Vagina (tissue), 2 donors: ENCODE measurements around the gene CYP4F22. TPM values are rescaled to one million over a fixed set of nuclear protein-coding genes. Genes with fewer than 3 reads are reported as not detected.

Experiments
- DNase-seq, 2 donors: peaks; one replicate each; pipeline ENCODE4 v3.0.0-alpha.2; 2017; ENCODE audit errors: extremely low spot score in 2 of 2
- H3K27ac ChIP-seq: fragments of 200-600 bp; sonication (generic); one replicate; pipeline ENCODE4 v1.5.1; 2019
- H3K27me3 ChIP-seq: fragments of 200-600 bp; sonication (generic); one replicate; pipeline ENCODE4 v1.5.1; 2019
- H3K36me3 ChIP-seq, 2 donors: fragments of 200-600 bp; sonication (generic); one replicate each; pipeline ENCODE4 v1.5.1; 2017 to 2019
- H3K4me1 ChIP-seq: fragments of 200-600 bp; sonication (generic); one replicate; pipeline ENCODE4 v1.5.1; 2019
- H3K4me3 ChIP-seq, 2 donors: fragments of 200-600 bp; sonication (generic); 1 replicate in 1 of 2; 2 replicates in 1 of 2; pipeline ENCODE4 v1.5.1; 2016 to 2019
- H3K9me3 ChIP-seq: fragments of 200-600 bp; sonication (generic); one replicate; pipeline ENCODE4 v1.5.1; 2019
- POLR2A ChIP-seq, 2 donors: fragments of 450-650 bp; IDR thresholded peaks; one replicate each; pipeline ENCODE4 v1.6.1; 2017; ENCODE audit warnings: antibody characterized with exemption in 2 of 2, mild to moderate bottlenecking in 2 of 2, moderate library complexity in 2 of 2
- POLR2AphosphoS5 ChIP-seq, 2 donors: sonication (generic); formaldehyde crosslinking; IDR thresholded peaks; one replicate each; pipeline ENCODE4 v1.9.0; 2017; ENCODE audit warnings: antibody characterized with exemption in 2 of 2, mild to moderate bottlenecking in 2 of 2, low read depth in 1 of 2; ENCODE audit not compliant: insufficient read depth in 1 of 2
- intact Hi-C: fragments of 100-400 bp; cut with DNase I; formaldehyde crosslinking; loops from one replicate; pipeline ENCODE4 v1.15.1; 2023
- total RNA-seq: library from RNA; depleted of rRNA; stranded (reverse); fragments of >200 nt; gene quantifications from one replicate; pipeline ENCODE4 v1.2.3, GENCODE V29; 2016
- TF ChIP-seq, protein P1 (sequence below), 3 experiments: fragments of 450-650 bp in 2 of 3; fragments of 200-600 bp in 1 of 3; sonication (generic) in 1 of 3; IDR thresholded peaks; one replicate each; pipeline ENCODE4 v1.5.1; 2017 to 2019; ENCODE audit warnings: antibody characterized with exemption in 3 of 3, mild to moderate bottlenecking in 2 of 3, moderate library complexity in 2 of 3

CYP4F22 gene
- total RNA-seq, 1 donor from 2014 or later = 12.3 TPM

GRCh38 chr19:15540435-15540834, 32.1 kb downstream of the CYP4F22 start:
- intact Hi-C loops = no loop called here
- Histone ChIP-seq H3K4me3 (no peak overlapping the region), H3K4me1 (no peaks in the 10 kb centered on the region), H3K27ac (no peak overlapping the region), H3K36me3 (no peaks in the 10 kb centered on the region), H3K9me3 (no peaks in the 10 kb centered on the region), H3K27me3 (no peaks in the 10 kb centered on the region)
- DNase-seq = no peak
- TF ChIP-seq POLR2A (IDR thresholded peaks at IDR 0.05) (no peak), POLR2AphosphoS5 (IDR thresholded peaks at IDR 0.05; ENCODE audit: insufficient read depth in 1 of 2, low read depth in 1 of 2) (no peak)
- TF ChIP-seq, protein P1, sequence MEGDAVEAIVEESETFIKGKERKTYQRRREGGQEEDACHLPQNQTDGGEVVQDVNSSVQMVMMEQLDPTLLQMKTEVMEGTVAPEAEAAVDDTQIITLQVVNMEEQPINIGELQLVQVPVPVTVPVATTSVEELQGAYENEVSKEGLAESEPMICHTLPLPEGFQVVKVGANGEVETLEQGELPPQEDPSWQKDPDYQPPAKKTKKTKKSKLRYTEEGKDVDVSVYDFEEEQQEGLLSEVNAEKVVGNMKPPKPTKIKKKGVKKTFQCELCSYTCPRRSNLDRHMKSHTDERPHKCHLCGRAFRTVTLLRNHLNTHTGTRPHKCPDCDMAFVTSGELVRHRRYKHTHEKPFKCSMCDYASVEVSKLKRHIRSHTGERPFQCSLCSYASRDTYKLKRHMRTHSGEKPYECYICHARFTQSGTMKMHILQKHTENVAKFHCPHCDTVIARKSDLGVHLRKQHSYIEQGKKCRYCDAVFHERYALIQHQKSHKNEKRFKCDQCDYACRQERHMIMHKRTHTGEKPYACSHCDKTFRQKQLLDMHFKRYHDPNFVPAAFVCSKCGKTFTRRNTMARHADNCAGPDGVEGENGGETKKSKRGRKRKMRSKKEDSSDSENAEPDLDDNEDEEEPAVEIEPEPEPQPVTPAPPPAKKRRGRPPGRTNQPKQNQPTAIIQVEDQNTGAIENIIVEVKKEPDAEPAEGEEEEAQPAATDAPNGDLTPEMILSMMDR (IDR thresholded peaks at IDR 0.05) = no peak

DNA sequence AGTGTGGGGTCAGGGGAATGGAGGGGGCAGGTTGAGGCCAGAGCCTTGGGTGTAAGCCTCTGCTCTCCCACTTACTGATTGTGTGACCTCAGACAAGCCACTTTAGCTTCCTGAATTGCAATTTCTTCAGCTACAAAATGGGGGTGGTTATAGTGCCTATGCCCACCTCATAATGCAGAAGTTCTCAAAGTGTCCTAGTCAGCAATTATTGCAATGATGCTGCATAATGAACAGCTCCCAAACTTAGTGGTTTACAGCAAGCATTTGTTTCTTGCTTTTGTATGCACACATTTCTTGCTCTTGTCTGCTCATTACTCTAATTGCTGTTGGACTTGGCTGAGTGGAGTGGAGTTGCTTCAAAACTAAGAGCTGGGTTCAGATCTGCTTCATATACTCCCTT, 36.0 kb downstream of the CYP4F22 start:
- no peak for DNase-seq
- Histone ChIP-seq H3K4me1 (no peaks in the 10 kb centered on the region), H3K36me3 (no peaks in the 10 kb centered on the region), H3K27me3 (no peaks in the 10 kb centered on the region), H3K4me3 (no peak overlapping the region), H3K27ac (no peak overlapping the region), H3K9me3 (no peaks in the 10 kb centered on the region)
- TF ChIP-seq, protein P1 (IDR thresholded peaks at IDR 0.05) = no peak
- TF ChIP-seq POLR2AphosphoS5 (IDR thresholded peaks at IDR 0.05; ENCODE audit: insufficient read depth in 1 of 2, low read depth in 1 of 2) = no peak
- TF ChIP-seq POLR2A (IDR thresholded peaks at IDR 0.05) = no peak
- intact Hi-C loops = no loop called here

- no peaks in the 10 kb centered on the region for H3K36me3 ChIP-seq
- no peaks in the 10 kb centered on the region for H3K9me3 ChIP-seq
- H3K4me1 ChIP-seq = no peaks in the 10 kb centered on the region
- no peak for DNase-seq
- H3K4me3 ChIP-seq = no peak overlapping the region
- TF ChIP-seq POLR2AphosphoS5 (IDR thresholded peaks at IDR 0.05; ENCODE audit: insufficient read depth in 1 of 2, low read depth in 1 of 2) (no peak), POLR2A (IDR thresholded peaks at IDR 0.05) (no peak)
- TF ChIP-seq, protein P1 (IDR thresholded peaks at IDR 0.05) = no peak
- H3K27me3 ChIP-seq = no peaks in the 10 kb centered on the region
- intact Hi-C loops = no loop called here
- H3K27ac ChIP-seq = no peak overlapping the region
Observed at GRCh38 chr19:15544970-15545369, 36.6 kb downstream of the CYP4F22 start.

DNA sequence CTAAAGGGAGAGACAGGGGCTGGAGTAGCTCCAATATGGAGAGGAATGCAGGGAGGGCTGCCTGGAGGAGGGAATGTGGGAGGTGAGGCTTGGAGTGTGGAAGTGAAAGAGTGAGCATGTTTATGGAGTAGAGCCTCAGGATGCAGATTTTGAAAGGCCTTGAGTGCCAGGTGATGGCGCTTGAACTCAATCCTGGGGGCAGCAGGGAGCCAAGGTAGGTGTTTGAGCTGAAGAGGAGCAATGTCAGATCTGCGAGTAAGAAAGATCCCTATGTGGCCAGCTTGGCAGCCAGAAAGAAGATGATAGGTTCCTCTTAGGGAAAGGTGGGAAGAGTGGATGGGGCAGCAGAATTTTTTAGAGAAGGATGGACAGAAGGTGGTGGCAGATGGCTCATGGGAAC, 40.3 kb downstream of the CYP4F22 start:
- Histone ChIP-seq H3K4me1 (peaks cover 11% of the 10 kb centered on the region), H3K27ac (no peak overlapping the region), H3K4me3 (no peak overlapping the region), H3K27me3 (no peaks in the 10 kb centered on the region), H3K36me3 (no peaks in the 10 kb centered on the region), H3K9me3 (no peaks in the 10 kb centered on the region)
- TF ChIP-seq POLR2AphosphoS5 (IDR thresholded peaks at IDR 0.05; ENCODE audit: insufficient read depth in 1 of 2, low read depth in 1 of 2) (no peak), POLR2A (IDR thresholded peaks at IDR 0.05) (no peak)
- TF ChIP-seq, protein P1 (IDR thresholded peaks at IDR 0.05) = no peak
- intact Hi-C loops = no loop called here
- DNase-seq = no peak

DNA sequence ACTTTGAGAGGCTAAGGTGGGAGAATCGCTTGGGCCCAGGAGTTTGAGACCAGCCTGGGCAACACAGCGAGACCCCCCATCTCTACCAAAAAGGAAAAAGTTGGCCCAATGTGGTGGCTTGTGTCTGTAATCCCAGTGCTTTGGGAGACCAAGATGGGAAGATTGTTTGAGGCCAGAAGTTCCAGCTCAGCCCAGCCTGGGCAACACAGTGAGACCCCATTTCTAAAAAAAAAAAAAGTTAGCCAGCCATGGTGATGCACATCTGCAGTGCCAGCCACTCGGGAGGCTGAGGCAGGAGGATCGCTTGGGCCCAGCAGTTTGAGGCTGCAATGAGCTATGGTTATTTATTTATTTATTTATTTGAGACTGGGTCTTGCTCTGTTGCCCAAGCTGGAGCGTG, 41.3 kb downstream of the CYP4F22 start:
- Histone ChIP-seq H3K4me3 (no peak overlapping the region), H3K27ac (no peak overlapping the region), H3K36me3 (no peaks in the 10 kb centered on the region), H3K4me1 (peaks cover 11% of the 10 kb centered on the region), H3K9me3 (no peaks in the 10 kb centered on the region), H3K27me3 (no peaks in the 10 kb centered on the region)
- DNase-seq = no peak
- intact Hi-C loops = no loop called here
- TF ChIP-seq POLR2AphosphoS5 (IDR thresholded peaks at IDR 0.05; ENCODE audit: insufficient read depth in 1 of 2, low read depth in 1 of 2) = no peak
- TF ChIP-seq, protein P1 (IDR thresholded peaks at IDR 0.05) = no peak
- TF ChIP-seq POLR2A (IDR thresholded peaks at IDR 0.05) = no peak
